HEK293 (cell line): ENCODE data around the gene AGO3.

ENCODE experiments used
- BCL11B ChIP-seq: fragments of 450-650 bp; formaldehyde crosslinking; IDR thresholded peaks from 2 replicates; pipeline ENCODE4 v1.5.1; 2016; ENCODE audit warnings: low read depth, missing biosample characterization, missing genetic modification characterization
- GLI4 ChIP-seq: fragments of 450-650 bp; formaldehyde crosslinking; IDR thresholded peaks from 2 replicates; pipeline ENCODE4 v1.5.1; 2016; ENCODE audit warnings: missing biosample characterization, missing genetic modification characterization
- KLF16 ChIP-seq: fragments of 450-650 bp; formaldehyde crosslinking; IDR thresholded peaks from 2 replicates; pipeline ENCODE4 v1.5.1; 2017; ENCODE audit warnings: missing biosample characterization, missing genetic modification characterization
- KLF7 ChIP-seq: fragments of 450-650 bp; formaldehyde crosslinking; IDR thresholded peaks from 2 replicates; pipeline ENCODE4 v1.5.1; 2016; ENCODE audit warnings: missing biosample characterization, missing genetic modification characterization, borderline replicate concordance
- KLF9 ChIP-seq: fragments of 450-650 bp; formaldehyde crosslinking; IDR thresholded peaks from 2 replicates; pipeline ENCODE4 v1.5.1; 2016; ENCODE audit warnings: missing biosample characterization, missing genetic modification characterization, low read depth
- PATZ1 ChIP-seq: fragments of 450-650 bp; formaldehyde crosslinking; IDR thresholded peaks from 2 replicates; pipeline ENCODE4 v1.5.1; 2016; ENCODE audit warnings: missing biosample characterization, missing genetic modification characterization
- PRDM4 ChIP-seq: fragments of 450-650 bp; formaldehyde crosslinking; IDR thresholded peaks from 2 replicates; pipeline ENCODE4 v1.5.1; 2017; ENCODE audit warnings: missing biosample characterization, missing genetic modification characterization
- SP7 ChIP-seq: fragments of 450-650 bp; formaldehyde crosslinking; IDR thresholded peaks from 2 replicates; pipeline ENCODE4 v1.5.1; 2016; ENCODE audit warnings: missing biosample characterization, missing genetic modification characterization
- ZBTB21 ChIP-seq: fragments of 450-650 bp; formaldehyde crosslinking; IDR thresholded peaks from 2 replicates; pipeline ENCODE4 v1.5.1; 2017; ENCODE audit warnings: missing biosample characterization, missing genetic modification characterization
- ZFP37 ChIP-seq: fragments of 450-650 bp; formaldehyde crosslinking; IDR thresholded peaks from 2 replicates; pipeline ENCODE4 v1.5.1; 2016; ENCODE audit warnings: missing biosample characterization, missing genetic modification characterization
- ZIC2 ChIP-seq: fragments of 450-650 bp; formaldehyde crosslinking; IDR thresholded peaks from 2 replicates; pipeline ENCODE4 v1.5.1; 2016; ENCODE audit warnings: missing biosample characterization, missing genetic modification characterization
- ZNF10 ChIP-seq: fragments of 450-650 bp; formaldehyde crosslinking; IDR thresholded peaks from 2 replicates; pipeline ENCODE4 v1.5.1; 2017; ENCODE audit warnings: missing biosample characterization, missing genetic modification characterization
- ZNF169 ChIP-seq: fragments of 450-650 bp; formaldehyde crosslinking; IDR thresholded peaks from 2 replicates; pipeline ENCODE4 v1.5.1; 2016; ENCODE audit warnings: missing biosample characterization, missing genetic modification characterization
- ZNF184 ChIP-seq: fragments of 450-650 bp; IDR thresholded peaks from 2 replicates; pipeline ENCODE4 v1.5.1; 2018; ENCODE audit warnings: missing biosample characterization, mild to moderate bottlenecking, missing genetic modification characterization
- ZNF24 ChIP-seq: fragments of 450-650 bp; formaldehyde crosslinking; IDR thresholded peaks from 2 replicates; pipeline ENCODE4 v1.5.1; 2016; ENCODE audit warnings: missing biosample characterization, missing genetic modification characterization
- ZNF280C ChIP-seq: fragments of 450-650 bp; formaldehyde crosslinking; IDR thresholded peaks from 2 replicates; pipeline ENCODE4 v1.5.1; 2016; ENCODE audit warnings: missing biosample characterization, missing genetic modification characterization
- ZNF324 ChIP-seq: fragments of 450-650 bp; formaldehyde crosslinking; IDR thresholded peaks from 2 replicates; pipeline ENCODE4 v1.5.1; 2016; ENCODE audit warnings: missing biosample characterization, missing genetic modification characterization
- ZNF341 ChIP-seq: fragments of 450-650 bp; formaldehyde crosslinking; IDR thresholded peaks from 2 replicates; pipeline ENCODE4; 2016; ENCODE audit warnings: low read depth, missing biosample characterization, missing genetic modification characterization
- ZNF354C ChIP-seq: fragments of 450-650 bp; formaldehyde crosslinking; IDR thresholded peaks from 2 replicates; pipeline ENCODE4 v1.5.1; 2016; ENCODE audit warnings: missing biosample characterization, missing genetic modification characterization, low read depth, borderline replicate concordance
- ZNF398 ChIP-seq: fragments of 450-650 bp; formaldehyde crosslinking; IDR thresholded peaks from 2 replicates; pipeline ENCODE4 v1.5.1; 2017; ENCODE audit warnings: missing biosample characterization, missing genetic modification characterization
- ZNF561 ChIP-seq: fragments of 450-650 bp; IDR thresholded peaks from 2 replicates; pipeline ENCODE4 v1.5.1; 2018; ENCODE audit warnings: missing biosample characterization, missing genetic modification characterization, borderline replicate concordance
- ZNF571 ChIP-seq: fragments of 450-650 bp; formaldehyde crosslinking; IDR thresholded peaks from 2 replicates; pipeline ENCODE4 v1.5.0; 2017; ENCODE audit warnings: missing biosample characterization, missing genetic modification characterization
- ZNF677 ChIP-seq: fragments of 450-650 bp; IDR thresholded peaks from 2 replicates; pipeline ENCODE4 v1.5.0; 2018; ENCODE audit warnings: missing biosample characterization, mild to moderate bottlenecking, missing genetic modification characterization, moderate library complexity
- ZNF768 ChIP-seq: fragments of 450-650 bp; formaldehyde crosslinking; IDR thresholded peaks from 2 replicates; pipeline ENCODE4 v1.5.1; 2018; ENCODE audit warnings: missing biosample characterization, mild to moderate bottlenecking, missing genetic modification characterization
- ZSCAN16 ChIP-seq: fragments of 450-650 bp; formaldehyde crosslinking; IDR thresholded peaks from 2 replicates; pipeline ENCODE4 v1.5.1; 2016; ENCODE audit warnings: missing biosample characterization, missing genetic modification characterization
- TF ChIP-seq, protein P1 (sequence below): fragments of 450-650 bp; formaldehyde crosslinking; IDR thresholded peaks from 2 replicates; pipeline ENCODE4 v1.5.1; 2016; ENCODE audit warnings: missing biosample characterization, missing genetic modification characterization
- TF ChIP-seq, protein P2 (sequence below): fragments of 450-650 bp; formaldehyde crosslinking; IDR thresholded peaks from 2 replicates; pipeline ENCODE4 v1.5.1; 2016; ENCODE audit warnings: missing biosample characterization, missing genetic modification characterization

Gene AGO3

DNA sequence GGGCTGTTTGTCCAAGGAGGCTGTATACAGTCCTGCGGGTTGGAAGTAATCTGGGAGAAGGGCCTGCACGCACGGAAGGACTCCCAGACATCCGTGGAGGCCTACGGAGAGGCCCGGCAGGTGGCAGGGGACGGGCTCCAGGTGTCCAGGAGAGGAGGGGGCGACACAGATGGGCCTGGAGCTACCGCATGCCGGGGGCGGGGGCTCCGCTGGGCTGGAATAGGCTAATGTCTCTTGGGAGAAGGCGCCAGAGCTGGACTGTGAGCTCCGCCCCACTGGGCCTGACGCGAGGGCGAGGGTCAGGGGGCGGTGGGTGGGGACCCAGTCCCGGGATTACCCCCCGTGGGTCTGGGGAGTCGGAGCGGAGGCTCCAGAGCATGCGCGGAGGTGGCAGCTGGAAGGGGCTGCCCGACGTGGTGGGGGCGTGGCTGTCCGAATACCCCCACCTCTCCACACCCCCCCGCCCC lies 47.2 kb upstream of the AGO3 start (continued):
- TF ChIP-seq ZNF10 (tag by site-specific recombination) (no peak), ZNF280C (no peak), KLF7 (tag by site-specific recombination) (no peak), PATZ1 (tag by site-specific recombination) (peak; percentile 95), ZNF561 (no peak; the same call in 1 of the 2 replicates), ZNF354C (tag by site-specific recombination) (no peak), BCL11B (tag by site-specific recombination) (no peak; the same call in 1 of the 2 replicates), ZSCAN16 (tag by site-specific recombination) (no peak), KLF16 (peak; percentile 81; the same call in 1 of the 2 replicates), ZNF184 (tag by site-specific recombination) (no peak), ZFP37 (tag by site-specific recombination) (0 out of 2 replicates have a peak, but pooled peaks have one; percentile 28), ZNF768 (tag by site-specific recombination) (no peak; the same call in 1 of the 2 replicates), ZNF324 (no peak), ZNF398 (no peak), ZNF341 (tag by site-specific recombination) (peak; percentile 63), ZNF677 (tag by site-specific recombination) (no peak), ZNF169 (tag by site-specific recombination) (no peak), ZBTB21 (tag by site-specific recombination) (0 out of 2 replicates have a peak, but pooled peaks have one; percentile 13), ZIC2 (tag by site-specific recombination) (peak; percentile 84), SP7 (peak; percentile 53; the same call in 1 of the 2 replicates), GLI4 (tag by site-specific recombination) (no peak), ZNF24 (tag by site-specific recombination) (no peak), ZNF571 (tag by site-specific recombination) (no peak), PRDM4 (tag by site-specific recombination) (no peak), KLF9 (tag by site-specific recombination) (peak; percentile 97)
- TF ChIP-seq, protein P1, sequence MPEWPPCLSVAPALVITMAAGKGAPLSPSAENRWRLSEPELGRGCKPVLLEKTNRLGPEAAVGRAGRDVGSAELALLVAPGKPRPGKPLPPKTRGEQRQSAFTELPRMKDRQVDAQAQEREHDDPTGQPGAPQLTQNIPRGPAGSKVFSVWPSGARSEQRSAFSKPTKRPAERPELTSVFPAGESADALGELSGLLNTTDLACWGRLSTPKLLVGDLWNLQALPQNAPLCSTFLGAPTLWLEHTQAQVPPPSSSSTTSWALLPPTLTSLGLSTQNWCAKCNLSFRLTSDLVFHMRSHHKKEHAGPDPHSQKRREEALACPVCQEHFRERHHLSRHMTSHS (tag by site-specific recombination) = no peak
- TF ChIP-seq, protein P2, sequence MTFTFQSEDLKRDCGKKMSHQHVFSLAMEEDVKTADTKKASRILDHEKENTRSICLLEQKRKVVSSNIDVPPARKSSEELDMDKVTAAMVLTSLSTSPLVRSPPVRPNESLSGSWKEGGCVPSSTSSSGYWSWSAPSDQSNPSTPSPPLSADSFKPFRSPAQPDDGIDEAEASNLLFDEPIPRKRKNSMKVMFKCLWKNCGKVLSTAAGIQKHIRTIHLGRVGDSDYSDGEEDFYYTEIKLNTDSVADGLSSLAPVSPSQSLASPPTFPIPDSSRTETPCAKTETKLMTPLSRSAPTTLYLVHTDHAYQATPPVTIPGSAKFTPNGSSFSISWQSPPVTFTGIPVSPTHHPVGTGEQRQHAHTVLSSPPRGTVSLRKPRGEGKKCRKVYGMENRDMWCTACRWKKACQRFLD (tag by site-specific recombination) = no peak
